HG03159 (cell line): ENCODE data around the gene TRPC4AP.

ENCODE experiments used
- ATAC-seq: cut with Tn5 transposase; IDR thresholded peaks from one replicate; pipeline ENCODE4 v1.9.1; 2021; ENCODE audit warnings: mild to moderate bottlenecking, moderate library complexity; ENCODE audit not compliant: unreplicated experiment

The TRPC4AP gene

GRCh38 chr20:35003211-35004031 is 89.2 kb downstream of the TRPC4AP start:
- no peak for ATAC-seq

- ATAC-seq, result no peak
Observed at GRCh38 chr20:35002426-35003210, 90.0 kb downstream of the TRPC4AP start.

GRCh38 chr20:35001596-35002362 is 90.8 kb downstream of the TRPC4AP start:
- no peak for ATAC-seq

GRCh38 chr20:35000922-35001595 is 91.5 kb downstream of the TRPC4AP start:
- ATAC-seq, result no peak

- no peak for ATAC-seq
Observed at GRCh38 chr20:35000311-35000921, 92.2 kb downstream of the TRPC4AP start.

GRCh38 chr20:34999782-35000181 is 92.8 kb downstream of the TRPC4AP start:
- ATAC-seq, result no peak

- no peak for ATAC-seq
Observed at GRCh38 chr20:34999021-34999451, 93.6 kb downstream of the TRPC4AP start.

- no peak for ATAC-seq
Observed at GRCh38 chr20:34998331-34998950, 94.2 kb downstream of the TRPC4AP start.

- no peak for ATAC-seq
Observed at GRCh38 chr20:34997774-34998173, 94.8 kb downstream of the TRPC4AP start.

GRCh38 chr20:34997131-34997561 is 95.5 kb downstream of the TRPC4AP start:
- ATAC-seq, result no peak

GRCh38 chr20:34996243-34997028 is 96.2 kb downstream of the TRPC4AP start:
- no peak for ATAC-seq

GRCh38 chr20:34995696-34996095 is 96.9 kb downstream of the TRPC4AP start:
- ATAC-seq, result no peak

- ATAC-seq, result no peak
Observed at GRCh38 chr20:34995192-34995591, 97.4 kb downstream of the TRPC4AP start.

GRCh38 chr20:34994509-34995131 is 98.0 kb downstream of the TRPC4AP start:
- ATAC-seq, result no peak

GRCh38 chr20:34993941-34994508 is 98.6 kb downstream of the TRPC4AP start:
- no peak for ATAC-seq

GRCh38 chr20:34992751-34993417 is 99.7 kb downstream of the TRPC4AP start:
- no peak for ATAC-seq

- ATAC-seq, result no peak
Observed at GRCh38 chr20:34990661-34991214, 101.9 kb downstream of the TRPC4AP start.
